Thyroid gland (tissue), 4 donors: ENCODE measurements around the gene HIPK4.
"Not testable (repeated sequence)": the region's sequence is repeated elsewhere in the genome, so short reads cannot be mapped to it uniquely, and the experiment has no call there.

Experiments used
- CTCF ChIP-seq, 6 experiments: fragments of 200-600 bp in 3 of 6; fragments of 450-650 bp in 3 of 6; sonication (generic) in 3 of 6; IDR thresholded peaks; one replicate each; pipeline ENCODE4 v1.5.1; 2016 to 2019; ENCODE audit warnings: antibody characterized with exemption in 6 of 6, mild to moderate bottlenecking in 2 of 6, inconsistent platforms in 1 of 6, moderate library complexity in 1 of 6
- POLR2A ChIP-seq, 2 donors: fragments of 450-650 bp; IDR thresholded peaks; one replicate each; pipeline ENCODE4 v1.6.1; 2017; ENCODE audit warnings: antibody characterized with exemption in 2 of 2, mild to moderate bottlenecking in 2 of 2, moderate library complexity in 1 of 2

- not testable (repeated sequence) for TF ChIP-seq CTCF, POLR2A (IDR thresholded peaks at IDR 0.05)
Measured at GRCh38 chr19:40333083-40333482, 56.9 kb downstream of the HIPK4 start.
